Neural cell (in vitro differentiated cells): Measurements from ENCODE around the gene MDGA2. TPM values are rescaled to one million over a fixed set of nuclear protein-coding genes. Genes with fewer than 3 reads are reported as not detected.

Experiments
- H2AFZ ChIP-seq: fragments of 200-600, 300-800 bp; sonication (generic), shearing (Covaris generic); 2 replicates; pipeline ENCODE4 v1.6.0; 2014; ENCODE audit warnings: low read depth, mild to moderate bottlenecking, antibody characterized with exemption, low read length, moderate library complexity
- H3F3A ChIP-seq: fragments of 200-600 bp; shearing (Covaris generic); 2 replicates; pipeline ENCODE4 v1.6.1; 2016; ENCODE audit warnings: mild to moderate bottlenecking, moderate library complexity, mixed read lengths, antibody characterized with exemption, low read length; ENCODE audit not compliant: insufficient read depth, poor library complexity, severe bottlenecking
- H3K27ac ChIP-seq: fragments of 200-600, 300-800 bp; sonication (generic), shearing (Covaris generic); 2 replicates; pipeline ENCODE4 v1.5.1; 2014; ENCODE audit warnings: mild to moderate bottlenecking, low read length, moderate library complexity
- H3K27me3 ChIP-seq: fragments of 300-800, 200-600 bp; sonication (generic), shearing (Covaris generic); 2 replicates; pipeline ENCODE4 v1.6.0; 2014; ENCODE audit warnings: mild to moderate bottlenecking, low read depth, low read length, moderate library complexity; ENCODE audit not compliant: insufficient read depth
- H3K36me3 ChIP-seq: fragments of 300-800, 200-600 bp; sonication (generic), shearing (Covaris generic); 2 replicates; pipeline ENCODE4 v1.5.1; 2014; ENCODE audit warnings: mild to moderate bottlenecking, antibody characterized with exemption, low read length, moderate library complexity; ENCODE audit not compliant: insufficient read depth
- H3K4me2 ChIP-seq: fragments of 300-800, 200-600 bp; sonication (generic), shearing (Covaris generic); 2 replicates; pipeline ENCODE4 v1.6.0; 2014; ENCODE audit warnings: mild to moderate bottlenecking, low read length
- H3K4me3 ChIP-seq: fragments of 300-800, 200-600 bp; sonication (generic), shearing (Covaris generic); 2 replicates; pipeline ENCODE4 v1.5.1; 2014; ENCODE audit warnings: mild to moderate bottlenecking, low read length, moderate library complexity
- H3K79me2 ChIP-seq: fragments of 200-600 bp; shearing (Covaris generic); replicated peaks from 2 replicates; pipeline ENCODE4 v1.6.0; 2014; ENCODE audit warnings: mild to moderate bottlenecking, low read length, moderate library complexity; ENCODE audit not compliant: insufficient read depth
- H3K9ac ChIP-seq: fragments of 300-800, 200-600 bp; sonication (generic), shearing (Covaris generic); 2 replicates; pipeline ENCODE4 v1.6.1; 2016; ENCODE audit warnings: mild to moderate bottlenecking, low read length, mixed read lengths
- H3K9me2 ChIP-seq: fragments of 200-600 bp; shearing (Covaris generic); 2 replicates; pipeline ENCODE4 v1.6.1; 2016; ENCODE audit warnings: mild to moderate bottlenecking, low read length, mixed read lengths; ENCODE audit not compliant: insufficient read depth
- H3K9me3 ChIP-seq: fragments of 200-600, 300-800 bp; sonication (generic), shearing (Covaris generic); 2 replicates; pipeline ENCODE4 v1.6.1; 2016; ENCODE audit warnings: mild to moderate bottlenecking, mixed run types, low read length, moderate library complexity, mixed read lengths
- H4K20me1 ChIP-seq: fragments of 200-600 bp; shearing (Covaris generic); 2 replicates; pipeline ENCODE4 v1.6.1; 2016; ENCODE audit warnings: mild to moderate bottlenecking, mixed run types; ENCODE audit not compliant: insufficient read depth
- EP300 ChIP-seq: fragments of 450-650 bp; conservative IDR thresholded peaks from 2 replicates; pipeline ENCODE4 v1.6.1; 2014; ENCODE audit warnings: antibody characterized with exemption, mild to moderate bottlenecking, moderate library complexity; ENCODE audit not compliant: poor library complexity, severe bottlenecking
- EZH2 ChIP-seq: fragments of 200-600, 300-800 bp; shearing (Covaris generic), sonication (generic); IDR thresholded peaks from 2 replicates; pipeline ENCODE4 v1.6.1; 2014; ENCODE audit warnings: antibody characterized with exemption, low read length, borderline replicate concordance, mild to moderate bottlenecking; ENCODE audit not compliant: insufficient read depth, poor library complexity, severe bottlenecking
- MXI1 ChIP-seq: fragments of 450-650 bp; conservative IDR thresholded peaks from 2 replicates; pipeline ENCODE4 v1.6.1; 2014; ENCODE audit warnings: antibody characterized with exemption, mild to moderate bottlenecking; ENCODE audit not compliant: poor library complexity, severe bottlenecking
- POLR2AphosphoS5 ChIP-seq: IDR thresholded peaks from 2 replicates; pipeline ENCODE4 v1.6.1; 2012
- RAD21 ChIP-seq: fragments of 450-650 bp; conservative IDR thresholded peaks from 2 replicates; pipeline ENCODE4 v1.6.1; 2014; ENCODE audit warnings: antibody characterized with exemption, mild to moderate bottlenecking, moderate library complexity
- REST ChIP-seq: IDR thresholded peaks from 2 replicates; pipeline ENCODE4 v1.6.1; 2012; ENCODE audit warnings: borderline replicate concordance
- SMC3 ChIP-seq: fragments of 450-650 bp; conservative IDR thresholded peaks from 2 replicates; pipeline ENCODE4 v1.6.1; 2014; ENCODE audit warnings: antibody characterized with exemption, mild to moderate bottlenecking, moderate library complexity; ENCODE audit not compliant: poor library complexity
- TAF1 ChIP-seq: IDR thresholded peaks from 2 replicates; pipeline ENCODE4 v1.6.1; 2012; ENCODE audit warnings: low read depth
- polyA plus RNA-seq: library from polyadenylated mRNA; depleted of rRNA; stranded (reverse); fragments of >200 nt; gene quantifications from 2 replicates; pipeline ENCODE4 v1.2.3, GENCODE V29; 2014
- TF ChIP-seq, protein P1 (sequence below): fragments of 450-650 bp; IDR thresholded peaks from 2 replicates; pipeline ENCODE4 v1.5.1; 2014; ENCODE audit warnings: antibody characterized with exemption, mild to moderate bottlenecking, moderate library complexity; ENCODE audit not compliant: poor library complexity, severe bottlenecking

Gene MDGA2
- polyA plus RNA-seq, 1 donor from 2014 or later = 3.8 TPM

DNA sequence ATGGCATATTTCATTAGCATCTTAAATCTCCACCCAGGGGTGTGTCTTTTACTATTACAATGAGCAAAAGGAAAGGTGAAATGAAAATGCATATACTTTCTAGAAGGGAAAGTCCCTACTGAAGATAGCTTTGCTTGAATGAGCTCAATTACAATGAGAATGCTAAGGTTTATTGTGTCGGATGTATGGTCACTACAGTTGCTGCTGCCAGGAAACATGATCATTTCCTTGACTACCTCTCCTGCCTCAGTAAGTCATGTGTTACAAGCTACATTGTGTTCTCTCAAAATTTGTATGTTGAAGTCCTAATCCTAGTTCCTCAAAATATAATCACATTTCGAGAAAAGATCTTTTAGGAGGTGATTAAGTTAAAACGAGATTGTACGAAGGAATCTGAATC lies 322.2 kb downstream of the MDGA2 start:
- Histone ChIP-seq H4K20me1 (no peaks in the 10 kb centered on the region), H3K9me2 (no peaks in the 10 kb centered on the region), H3K36me3 (no peaks in the 10 kb centered on the region), H3K9me3 (no peaks in the 10 kb centered on the region), H3K9ac (no peak overlapping the region), H3K79me2 (no peaks in the 10 kb centered on the region), H2AFZ (no peak overlapping the region), H3K27ac (no peak overlapping the region), H3K4me2 (no peak overlapping the region), H3K4me3 (no peak overlapping the region), H3F3A (no peaks in the 10 kb centered on the region), H3K27me3 (no peaks in the 10 kb centered on the region)
- TF ChIP-seq, protein P1, sequence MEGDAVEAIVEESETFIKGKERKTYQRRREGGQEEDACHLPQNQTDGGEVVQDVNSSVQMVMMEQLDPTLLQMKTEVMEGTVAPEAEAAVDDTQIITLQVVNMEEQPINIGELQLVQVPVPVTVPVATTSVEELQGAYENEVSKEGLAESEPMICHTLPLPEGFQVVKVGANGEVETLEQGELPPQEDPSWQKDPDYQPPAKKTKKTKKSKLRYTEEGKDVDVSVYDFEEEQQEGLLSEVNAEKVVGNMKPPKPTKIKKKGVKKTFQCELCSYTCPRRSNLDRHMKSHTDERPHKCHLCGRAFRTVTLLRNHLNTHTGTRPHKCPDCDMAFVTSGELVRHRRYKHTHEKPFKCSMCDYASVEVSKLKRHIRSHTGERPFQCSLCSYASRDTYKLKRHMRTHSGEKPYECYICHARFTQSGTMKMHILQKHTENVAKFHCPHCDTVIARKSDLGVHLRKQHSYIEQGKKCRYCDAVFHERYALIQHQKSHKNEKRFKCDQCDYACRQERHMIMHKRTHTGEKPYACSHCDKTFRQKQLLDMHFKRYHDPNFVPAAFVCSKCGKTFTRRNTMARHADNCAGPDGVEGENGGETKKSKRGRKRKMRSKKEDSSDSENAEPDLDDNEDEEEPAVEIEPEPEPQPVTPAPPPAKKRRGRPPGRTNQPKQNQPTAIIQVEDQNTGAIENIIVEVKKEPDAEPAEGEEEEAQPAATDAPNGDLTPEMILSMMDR = no peak

- Histone ChIP-seq H3K27ac (no peak overlapping the region), H3F3A (no peaks in the 10 kb centered on the region)
- TF ChIP-seq EP300 = no peak
- no peak for TF ChIP-seq REST
- no peak for TF ChIP-seq POLR2AphosphoS5
- TF ChIP-seq RAD21 = no peak
- no peak for TF ChIP-seq TAF1
- no peak for TF ChIP-seq SMC3
- no peak for TF ChIP-seq MXI1
- no peak for TF ChIP-seq EZH2
Observed at GRCh38 chr14:47346849-47347248, 328.6 kb downstream of the MDGA2 start.

GRCh38 chr14:47345016-47345415 lies 330.4 kb downstream of the MDGA2 start:
- no peaks in the 10 kb centered on the region for H3K36me3 ChIP-seq
- H3K4me3 ChIP-seq = no peak overlapping the region

More at GRCh38 chr14:47346849-47347248, 328.6 kb downstream of the MDGA2 start:
- no peak overlapping the region for H3K9ac ChIP-seq
- H2AFZ ChIP-seq = no peak overlapping the region
- no peaks in the 10 kb centered on the region for H3K36me3 ChIP-seq
- H3K4me2 ChIP-seq = no peak overlapping the region
- H3K79me2 ChIP-seq = no peaks in the 10 kb centered on the region
- no peaks in the 10 kb centered on the region for H3K9me3 ChIP-seq
- no peaks in the 10 kb centered on the region for H3K27me3 ChIP-seq
- no peak overlapping the region for H3K4me3 ChIP-seq
- no peaks in the 10 kb centered on the region for H3K9me2 ChIP-seq
- H4K20me1 ChIP-seq = no peaks in the 10 kb centered on the region

More at GRCh38 chr14:47345016-47345415, 330.4 kb downstream of the MDGA2 start:
- Histone ChIP-seq H3K9me2 (no peaks in the 10 kb centered on the region), H3K79me2 (no peaks in the 10 kb centered on the region), H2AFZ (no peak overlapping the region), H3K9me3 (no peaks in the 10 kb centered on the region), H3F3A (no peaks in the 10 kb centered on the region), H3K4me2 (no peak overlapping the region), H3K27me3 (no peaks in the 10 kb centered on the region), H3K9ac (no peak overlapping the region), H3K27ac (no peak overlapping the region), H4K20me1 (no peaks in the 10 kb centered on the region)
- TF ChIP-seq MXI1 = no peak
- TF ChIP-seq, protein P1 = no peak
- no peak for TF ChIP-seq REST
- TF ChIP-seq EZH2 = no peak
- TF ChIP-seq EP300 = no peak
- no peak for TF ChIP-seq TAF1
- no peak for TF ChIP-seq RAD21
- TF ChIP-seq SMC3 = no peak
- TF ChIP-seq POLR2AphosphoS5 = no peak
